GM19193 (cell line): ENCODE results near the gene KCNC1.

Source experiments
- POLR2A ChIP-seq: IDR thresholded peaks from 4 replicates; pipeline ENCODE4 v1.6.1; 2011; ENCODE audit not compliant: insufficient read depth, insufficient read length; ENCODE audit errors: extremely low read depth

The KCNC1 gene

DNA sequence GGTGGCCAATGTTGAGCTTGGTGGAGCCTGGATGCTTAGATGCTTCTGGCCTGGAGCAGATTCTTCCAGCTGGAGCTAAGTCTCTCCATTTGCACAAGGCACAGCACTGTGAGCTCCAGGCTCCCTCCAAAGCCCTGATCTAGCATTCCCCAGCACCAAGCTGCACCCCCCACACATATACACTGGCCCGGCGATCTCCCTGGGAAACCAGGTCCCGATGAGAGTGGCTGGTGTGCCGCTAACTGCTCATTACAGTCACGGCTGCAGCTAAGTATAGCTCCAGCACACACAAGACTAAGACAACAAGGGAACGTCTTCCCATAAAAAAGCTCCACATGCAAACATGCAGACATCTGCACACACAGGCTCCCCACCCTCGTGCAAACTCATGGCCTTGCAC, 17.6 kb downstream of the KCNC1 start:
- no peak for TF ChIP-seq POLR2A

DNA sequence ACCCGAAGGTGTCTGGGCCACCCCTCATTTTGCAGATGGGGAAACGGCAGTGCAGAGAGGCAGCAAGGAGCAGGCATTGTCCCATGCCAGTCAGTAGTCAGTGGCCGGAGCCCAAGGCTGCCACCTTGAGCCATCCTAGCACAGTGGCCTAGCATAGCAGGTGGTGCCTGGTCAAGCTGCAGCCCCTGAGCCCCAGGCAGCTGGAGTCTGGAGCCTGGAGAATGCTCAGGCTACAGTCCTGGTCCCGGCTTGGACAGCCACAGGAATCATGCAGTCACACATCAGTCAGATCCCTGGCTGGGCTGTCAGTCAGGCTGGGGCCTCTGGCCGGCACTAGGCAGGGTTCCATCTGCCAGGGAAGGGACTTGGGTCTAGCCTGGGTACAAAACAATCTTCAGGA, 18.6 kb downstream of the KCNC1 start:
- TF ChIP-seq POLR2A: no peak

DNA sequence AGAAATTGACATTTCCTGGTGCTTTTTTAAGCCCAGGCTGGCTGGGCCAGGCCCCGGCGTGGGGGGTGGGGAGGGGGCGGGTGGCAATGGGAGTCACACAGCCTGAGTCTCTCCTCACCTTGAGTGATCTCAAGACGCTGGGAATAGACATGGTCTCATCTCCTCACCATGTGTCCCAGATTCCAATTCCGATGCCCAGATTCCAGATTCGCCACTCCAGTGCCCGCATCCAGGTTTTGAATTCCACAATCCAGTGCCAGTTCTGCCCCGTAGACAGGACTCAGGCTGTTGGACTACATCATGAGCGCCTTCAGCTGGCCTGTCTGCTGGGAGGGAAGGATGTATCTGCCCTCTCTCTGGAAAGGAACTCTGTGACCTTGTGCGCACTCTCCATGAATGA, 19.1 kb downstream of the KCNC1 start:
- no peak for TF ChIP-seq POLR2A

DNA sequence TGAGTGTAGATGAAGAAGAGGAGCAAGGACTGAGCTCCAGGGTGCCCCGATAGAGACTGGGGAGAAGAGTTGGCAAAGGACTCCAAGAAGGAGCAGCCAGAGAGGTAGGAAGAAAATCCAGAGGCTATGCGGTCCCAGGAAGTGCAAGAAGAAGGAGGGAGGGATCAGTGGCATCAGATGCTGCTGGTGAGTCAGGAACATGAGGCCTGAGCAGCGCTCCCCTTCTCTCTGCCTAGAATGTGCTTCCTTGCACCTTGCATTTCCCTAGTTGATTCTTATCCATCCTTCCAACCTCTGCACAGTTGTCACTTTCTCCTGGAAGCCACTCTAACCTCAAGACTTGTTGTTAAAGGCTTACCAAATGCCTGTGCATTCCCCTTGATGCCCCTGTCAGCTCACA, 21.3 kb downstream of the KCNC1 start:
- TF ChIP-seq POLR2A: no peak

DNA sequence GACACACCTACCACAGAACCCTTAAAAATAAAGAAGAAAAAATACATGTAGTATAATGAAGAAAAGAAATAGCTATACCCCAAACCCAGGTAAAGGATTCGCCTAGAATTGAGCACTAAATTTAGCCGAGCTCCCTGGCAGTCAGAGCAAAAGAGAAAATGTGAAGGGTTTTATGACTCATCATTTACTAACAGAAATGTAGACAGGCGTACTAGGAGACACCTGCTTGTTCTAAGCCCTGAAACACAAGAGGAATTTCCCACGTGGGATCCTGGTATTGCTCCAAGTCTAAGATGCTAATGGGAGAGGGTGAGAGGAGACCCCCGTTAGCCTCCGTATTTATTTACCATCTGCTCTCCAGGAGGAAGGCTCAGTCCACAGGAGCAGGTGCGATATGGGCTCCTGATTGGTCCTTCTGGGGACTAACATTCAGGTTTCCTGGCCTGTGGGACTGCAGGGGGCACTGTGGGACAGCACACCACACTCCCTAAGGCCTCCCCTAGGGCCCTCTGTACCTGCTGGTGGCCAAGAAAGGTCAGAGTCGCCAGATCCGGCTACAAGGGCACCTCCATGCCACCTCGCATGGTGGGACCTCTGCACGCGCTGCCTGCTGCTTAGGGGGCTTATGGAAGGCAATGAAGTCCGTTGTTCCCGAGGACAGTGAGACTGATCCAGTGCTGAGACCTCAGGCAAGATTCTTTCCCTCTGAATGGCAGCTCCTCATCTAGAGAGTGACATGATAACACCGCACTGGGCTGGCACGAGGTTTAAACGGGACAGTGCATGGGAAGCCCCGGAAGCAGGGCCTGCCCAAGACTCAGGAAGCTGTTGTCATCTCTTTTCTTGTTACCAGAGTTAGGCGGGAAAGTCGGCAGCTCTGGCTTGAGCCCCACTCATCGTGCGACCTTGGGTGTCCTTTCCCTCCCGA, 25.8 kb downstream of the KCNC1 start:
- TF ChIP-seq POLR2A: no peak

GRCh38 chr11:17762309-17762974, 27.9 kb downstream of the KCNC1 start:
- TF ChIP-seq POLR2A: no peak

- TF ChIP-seq POLR2A: no peak
Measured at GRCh38 chr11:17763244-17763643, 28.7 kb downstream of the KCNC1 start.

GRCh38 chr11:17763703-17764102, 29.1 kb downstream of the KCNC1 start:
- TF ChIP-seq POLR2A: no peak

- TF ChIP-seq POLR2A: no peak
Measured at GRCh38 chr11:17764446-17765218, 30.1 kb downstream of the KCNC1 start.

- no peak for TF ChIP-seq POLR2A
Measured at GRCh38 chr11:17765356-17766072, 30.9 kb downstream of the KCNC1 start.

DNA sequence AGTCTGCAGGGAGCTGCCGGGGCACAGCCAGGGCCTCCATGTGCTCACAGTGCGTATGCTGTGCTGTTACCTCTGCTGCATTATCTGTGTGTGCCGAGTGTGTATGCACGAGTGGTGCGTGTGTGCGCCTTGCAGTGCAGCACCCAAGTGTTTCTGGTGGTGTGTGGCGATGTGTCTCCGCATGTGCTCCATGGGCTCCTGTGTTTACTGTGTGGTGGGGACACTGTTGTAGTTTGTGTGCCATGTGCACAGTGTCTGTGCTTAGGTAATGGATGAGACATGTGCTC, 31.4 kb downstream of the KCNC1 start:
- no peak for TF ChIP-seq POLR2A

- no peak for TF ChIP-seq POLR2A
Measured at GRCh38 chr11:17766590-17766989, 32.0 kb downstream of the KCNC1 start.

DNA sequence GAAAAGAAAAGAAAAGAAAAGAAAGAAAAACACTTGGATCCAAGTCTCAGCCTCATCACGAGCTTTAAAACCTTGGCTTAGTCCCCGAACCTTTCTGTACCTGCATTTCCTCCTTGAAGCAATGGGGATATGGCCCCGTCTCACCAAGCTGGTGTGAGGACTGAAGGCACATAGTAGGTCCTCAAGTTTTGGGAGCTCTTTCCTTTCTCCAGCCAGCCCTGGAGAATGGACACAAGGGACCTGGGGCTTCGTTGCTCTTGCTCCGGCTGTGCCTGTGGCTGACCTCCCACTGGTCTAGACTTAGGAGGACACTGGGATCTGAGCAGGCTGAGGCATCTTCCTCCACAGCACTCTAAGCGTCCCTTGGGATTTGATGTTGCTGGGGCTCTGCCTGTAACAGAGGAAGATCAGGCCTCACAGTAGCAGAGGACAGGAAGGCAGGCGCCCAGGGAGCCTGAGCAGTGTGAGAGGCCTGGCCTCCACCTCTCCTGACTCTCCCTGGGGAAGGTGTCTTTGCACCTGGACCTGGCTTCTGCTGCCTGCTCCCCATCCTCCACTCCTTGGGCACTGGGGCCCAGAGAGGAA, 32.8 kb downstream of the KCNC1 start:
- TF ChIP-seq POLR2A: no peak

DNA sequence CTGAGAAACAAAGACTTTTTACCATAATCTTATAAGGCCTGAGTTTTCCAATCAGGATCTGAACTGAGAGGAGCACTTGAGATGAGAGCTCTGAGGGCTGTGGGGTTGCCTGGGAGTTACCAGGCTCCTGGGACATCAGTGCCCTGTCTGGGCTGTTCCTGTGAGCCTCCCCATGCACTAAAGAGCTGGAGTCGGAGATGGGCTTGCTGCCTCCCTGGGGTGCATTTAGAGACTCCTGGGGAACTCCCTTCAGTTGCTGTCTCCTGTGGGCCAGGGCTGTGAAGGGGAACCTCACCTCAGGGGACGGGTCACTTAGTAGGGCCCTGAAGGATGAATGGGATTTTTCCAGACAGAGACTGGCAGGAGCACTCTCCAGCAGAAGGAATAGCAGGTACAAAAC, 33.3 kb downstream of the KCNC1 start:
- TF ChIP-seq POLR2A: no peak

DNA sequence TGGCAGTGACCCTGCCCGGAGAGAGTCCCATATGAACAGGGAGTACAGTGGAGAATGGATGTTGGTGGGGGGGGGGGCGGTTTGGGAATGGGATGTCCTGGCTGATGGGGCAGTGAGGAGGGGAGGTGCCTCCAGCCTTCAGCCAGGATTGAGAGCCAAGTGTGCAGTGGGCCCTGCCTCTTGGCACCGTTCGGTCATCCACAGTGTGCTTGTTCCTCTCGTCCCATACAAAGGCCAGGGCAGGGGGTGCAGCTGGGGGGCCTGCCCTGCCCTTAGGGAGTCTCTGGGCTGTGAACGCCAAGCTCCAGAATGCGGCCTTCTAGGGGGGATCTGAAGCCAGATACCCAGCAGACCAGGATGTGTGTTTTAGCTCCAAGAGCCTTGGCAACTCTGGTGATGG, 34.0 kb downstream of the KCNC1 start:
- no peak for TF ChIP-seq POLR2A

DNA sequence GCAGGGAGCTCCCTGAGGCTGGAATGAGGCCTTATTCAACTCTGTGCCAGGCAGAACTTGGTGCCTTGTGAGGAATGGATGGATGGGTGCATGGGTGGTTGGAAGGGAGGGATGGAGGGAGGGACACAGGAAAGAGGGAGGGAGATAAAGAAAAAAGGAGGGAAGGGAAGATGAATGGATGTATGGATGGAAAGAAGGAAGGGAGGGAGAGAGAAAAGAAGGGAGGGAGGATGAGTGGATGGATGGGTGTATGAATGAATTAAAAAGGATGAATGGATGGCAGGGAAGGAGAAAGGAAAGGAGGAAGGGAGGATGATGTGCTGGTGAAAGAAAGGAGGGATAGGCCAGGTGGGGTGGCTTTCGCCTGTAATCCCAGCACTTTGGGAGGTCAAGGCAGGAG, 34.6 kb downstream of the KCNC1 start:
- TF ChIP-seq POLR2A: no peak
